HG02763 (cell line): ENCODE results near the gene MC5R.
"Not testable (repeated sequence)": the region's sequence is repeated elsewhere in the genome, so short reads cannot be mapped to it uniquely, and the experiment has no call there.

ENCODE experiments used
- ATAC-seq: cut with Tn5 transposase; IDR thresholded peaks from one replicate; pipeline ENCODE4 v1.9.1; 2021; ENCODE audit warnings: mild to moderate bottlenecking, moderate library complexity; ENCODE audit not compliant: unreplicated experiment

The MC5R gene

DNA sequence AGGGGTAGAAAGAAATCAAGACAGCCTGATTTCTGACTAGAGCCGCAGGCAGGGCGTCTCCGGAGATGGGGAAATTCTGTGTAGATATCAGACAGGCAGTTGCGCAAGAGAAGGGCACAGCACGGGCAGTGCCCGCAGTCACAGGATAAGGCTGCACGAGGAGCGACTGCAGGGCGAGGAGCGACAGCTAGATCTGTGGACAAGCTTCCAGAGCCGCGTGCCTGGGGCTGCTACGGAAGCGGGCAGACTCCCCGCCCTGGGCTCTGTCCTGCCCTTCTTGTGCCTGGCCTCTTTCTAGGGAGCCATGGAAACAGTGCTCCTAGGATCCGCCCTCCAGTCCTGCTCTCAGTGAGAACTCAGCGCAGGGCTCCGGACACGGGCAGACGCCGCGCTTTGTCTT, 12.6 kb downstream of the MC5R start:
- no peak for ATAC-seq

DNA sequence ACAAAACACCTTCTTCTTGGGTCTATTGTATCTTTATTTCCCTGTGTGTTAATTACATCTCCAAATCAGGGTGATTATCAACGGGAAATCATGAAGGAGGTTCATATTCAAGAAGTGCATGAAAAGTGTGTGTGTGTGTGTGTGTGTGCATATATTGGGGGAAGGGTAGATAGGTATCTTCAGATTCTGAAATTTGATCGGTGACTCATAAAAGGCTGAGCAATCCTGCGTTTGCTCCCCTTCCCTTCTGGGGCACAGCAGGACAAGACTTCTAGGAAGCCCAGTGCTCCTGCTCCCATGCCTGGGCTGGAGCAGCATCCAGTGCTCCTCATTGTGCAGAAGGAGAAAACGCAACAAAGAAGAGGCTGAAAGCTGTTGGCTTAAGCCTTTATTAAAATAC, 25.8 kb downstream of the MC5R start:
- no peak for ATAC-seq

DNA sequence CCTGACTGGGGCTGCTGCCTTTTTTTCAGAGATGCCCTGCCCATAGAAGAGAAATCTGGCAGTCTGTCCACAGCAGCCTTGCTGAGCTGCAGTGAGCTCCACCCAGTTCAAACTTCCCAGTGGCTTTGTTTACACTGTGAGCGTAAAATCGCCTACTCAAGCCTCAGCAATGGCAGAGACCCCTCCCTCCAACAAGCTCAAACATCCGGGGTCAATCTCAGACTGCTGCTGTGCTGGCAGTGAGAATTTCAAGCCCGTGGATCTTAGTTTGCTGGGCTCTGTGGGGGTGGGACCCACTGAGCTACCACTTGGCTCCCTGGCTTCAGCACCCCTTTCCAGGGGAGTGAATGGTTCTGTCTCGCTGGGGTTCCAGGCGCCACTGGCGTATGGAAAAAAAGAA, 38.9 kb downstream of the MC5R start:
- not testable (repeated sequence) for ATAC-seq

DNA sequence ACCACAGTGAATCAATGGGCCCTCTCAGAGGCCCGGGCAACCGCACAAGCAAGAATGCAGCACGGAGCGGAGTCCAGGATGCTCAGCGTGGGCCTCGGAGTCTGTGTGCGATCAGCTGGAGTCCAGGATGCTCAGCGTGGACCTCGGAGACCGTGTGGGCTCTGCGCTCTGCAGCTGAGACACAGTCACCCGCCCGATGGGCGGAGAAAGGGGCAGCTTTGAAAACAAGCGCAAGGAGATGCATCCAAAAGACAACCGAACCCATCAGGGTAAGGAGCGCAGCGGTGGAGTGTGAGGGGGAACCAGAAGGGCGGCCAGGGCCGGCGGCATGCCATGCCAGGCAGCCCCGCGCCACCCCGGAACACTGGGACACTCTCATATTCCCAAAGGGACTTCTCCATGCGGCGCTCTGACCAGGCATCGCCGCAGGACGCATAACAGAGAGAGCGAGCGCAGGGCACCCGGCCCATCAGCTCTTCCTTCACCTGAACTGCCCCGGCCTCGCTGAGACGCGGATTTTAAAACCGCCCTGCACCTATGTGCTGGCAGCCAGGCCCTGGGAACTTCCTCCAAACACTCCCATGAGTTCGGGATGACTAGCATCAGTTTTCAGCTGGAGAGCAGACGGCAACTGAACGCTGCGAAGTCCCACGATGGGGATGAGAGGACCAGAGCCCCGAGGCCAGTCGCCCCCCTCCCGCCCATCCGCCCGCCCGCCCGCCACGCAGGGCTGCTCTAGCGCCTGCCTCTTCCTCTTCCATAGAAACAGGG, 44.7 kb downstream of the MC5R start:
- ATAC-seq: no peak

DNA sequence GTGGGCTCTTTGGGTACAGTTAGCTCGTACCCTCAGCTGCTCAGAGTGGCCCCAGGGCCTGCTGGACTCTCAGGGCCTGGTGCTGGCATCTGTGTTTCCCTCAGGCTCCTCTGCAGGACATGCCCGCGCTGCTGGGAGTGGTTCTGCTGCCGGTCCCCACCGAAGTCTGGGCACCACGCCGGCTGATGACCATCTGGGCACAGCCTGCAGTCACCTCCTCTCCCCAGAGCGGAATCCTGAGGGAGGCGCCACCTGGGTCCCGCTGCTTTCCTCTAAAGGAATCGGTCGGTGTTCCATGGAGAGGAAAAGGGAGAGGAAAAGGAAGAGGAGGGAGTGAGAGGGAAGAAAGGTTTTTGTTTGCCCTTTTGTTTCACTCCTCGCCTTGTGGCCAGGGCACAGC, 47.8 kb downstream of the MC5R start:
- no peak for ATAC-seq

DNA sequence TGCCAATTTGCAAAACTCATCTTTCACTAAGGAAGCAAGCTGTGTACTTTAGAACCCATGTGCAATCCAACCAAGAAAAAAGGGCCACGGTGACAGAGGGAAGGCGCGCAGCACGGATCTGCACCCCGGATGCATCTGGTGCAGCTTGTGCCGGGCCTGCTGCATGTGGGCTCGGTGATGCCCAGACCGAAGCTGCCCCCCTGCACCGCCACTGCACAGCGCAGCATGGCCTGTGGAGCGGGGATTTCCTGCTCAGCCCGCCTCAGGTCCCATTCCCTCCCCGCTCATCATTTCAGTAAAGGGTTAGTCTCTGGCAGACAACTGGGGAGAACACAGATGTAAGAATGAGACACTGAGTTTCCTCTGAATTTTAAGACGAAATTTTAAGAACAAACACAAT, 48.4 kb downstream of the MC5R start:
- no peak for ATAC-seq

DNA sequence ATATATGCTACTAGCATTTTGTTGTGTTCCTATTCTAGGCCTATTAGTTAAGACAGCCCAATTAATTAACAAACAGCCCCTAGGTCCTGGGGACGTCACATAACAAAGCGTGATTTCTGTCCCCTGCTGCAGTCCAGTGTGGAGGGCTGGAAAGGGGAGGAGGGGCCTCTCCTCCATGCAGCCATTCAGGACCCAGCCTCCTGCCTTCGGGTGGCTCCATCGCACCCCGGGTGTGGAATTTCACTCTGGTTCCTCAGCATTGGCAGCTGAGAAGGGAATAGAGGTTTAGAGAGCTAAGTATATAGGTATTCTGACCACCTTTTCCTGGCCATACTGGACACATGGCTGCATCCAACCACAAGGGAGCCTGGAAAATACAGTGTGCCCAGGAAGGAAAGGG, 49.0 kb downstream of the MC5R start:
- no peak for ATAC-seq

DNA sequence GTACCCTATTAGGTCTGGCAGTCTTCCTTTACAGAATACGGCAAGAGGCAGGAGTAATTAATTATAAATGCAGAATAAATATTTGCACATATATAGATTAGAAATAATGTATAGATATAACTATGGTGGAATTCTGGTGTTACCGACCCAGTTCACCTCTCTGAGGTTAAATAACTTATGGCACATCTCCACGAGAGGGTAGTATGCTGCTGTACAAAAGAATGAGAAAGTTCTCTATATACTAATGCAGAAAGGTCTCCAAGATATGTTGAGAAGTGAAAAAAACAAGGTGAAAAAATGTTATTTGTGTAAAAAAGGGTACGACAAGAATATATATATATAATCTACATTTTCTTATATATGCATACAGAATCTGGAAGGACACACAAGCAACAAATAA, 50.6 kb downstream of the MC5R start:
- ATAC-seq: no peak
